GM23338 (cell line): ENCODE results near the gene SNX15.

Source experiments
- EZH2 ChIP-seq: fragments of 200-600 bp; sonication (generic); IDR thresholded peaks from one replicate; pipeline ENCODE4 v1.8.0; 2017; ENCODE audit warnings: antibody characterized with exemption, mild to moderate bottlenecking, low read depth; ENCODE audit not compliant: unreplicated experiment
- POLR2AphosphoS5 ChIP-seq: IDR thresholded peaks from 2 replicates; pipeline ENCODE4 v1.6.1; 2016; ENCODE audit warnings: antibody characterized with exemption, low read depth
- ZNF114 ChIP-seq: fragments of 250-450 bp; sonication (Bioruptor Pico); IDR thresholded peaks from 2 replicates; pipeline ENCODE4 v1.5.0; 2020; ENCODE audit warnings: mild to moderate bottlenecking, moderate library complexity
- TF ChIP-seq, protein P1 (sequence below), 2 experiments: fragments of 200-600 bp in 1 of 2; sonication (generic) in 1 of 2; conservative IDR thresholded peaks; 2 replicates each; pipeline versions ENCODE4 v1.5.1 to v1.6.1; 2016 to 2017; ENCODE audit warnings: antibody characterized with exemption in 2 of 2, low read depth in 2 of 2, mild to moderate bottlenecking in 2 of 2, moderate library complexity in 1 of 2
- TF ChIP-seq, protein P2 (sequence below): IDR thresholded peaks from 2 replicates; pipeline ENCODE4 v1.6.1; 2016; ENCODE audit warnings: antibody characterized with exemption

DNA sequence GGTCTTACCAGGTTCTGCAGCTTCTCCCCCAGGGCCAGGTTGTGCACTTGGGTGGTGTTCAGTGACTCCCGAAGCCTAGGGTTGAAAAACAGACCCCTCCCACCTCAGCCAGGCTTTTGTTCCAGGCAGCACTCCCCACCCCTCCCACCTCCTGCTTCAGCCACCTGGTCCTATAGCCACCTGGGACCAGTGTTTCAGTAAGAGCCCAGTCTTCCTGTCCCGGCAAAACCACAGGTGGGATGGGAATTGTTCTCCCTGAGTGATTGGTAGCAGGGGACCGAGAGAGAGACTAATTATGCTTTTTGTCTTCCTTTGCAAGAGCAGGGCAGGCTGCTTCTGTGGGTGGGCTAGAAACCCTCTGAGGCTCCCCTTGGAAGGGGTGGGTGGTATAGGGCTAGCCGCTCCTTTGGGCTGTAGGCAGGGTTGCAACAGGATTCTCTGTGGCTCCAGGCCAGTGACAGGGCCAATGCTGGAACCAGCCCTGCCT is 39.6 kb downstream of the SNX15 start:
- TF ChIP-seq ZNF114 (no peak), EZH2 (no peak), POLR2AphosphoS5 (peak; percentile 26; the same call in 1 of the 2 replicates)
- TF ChIP-seq, protein P1, sequence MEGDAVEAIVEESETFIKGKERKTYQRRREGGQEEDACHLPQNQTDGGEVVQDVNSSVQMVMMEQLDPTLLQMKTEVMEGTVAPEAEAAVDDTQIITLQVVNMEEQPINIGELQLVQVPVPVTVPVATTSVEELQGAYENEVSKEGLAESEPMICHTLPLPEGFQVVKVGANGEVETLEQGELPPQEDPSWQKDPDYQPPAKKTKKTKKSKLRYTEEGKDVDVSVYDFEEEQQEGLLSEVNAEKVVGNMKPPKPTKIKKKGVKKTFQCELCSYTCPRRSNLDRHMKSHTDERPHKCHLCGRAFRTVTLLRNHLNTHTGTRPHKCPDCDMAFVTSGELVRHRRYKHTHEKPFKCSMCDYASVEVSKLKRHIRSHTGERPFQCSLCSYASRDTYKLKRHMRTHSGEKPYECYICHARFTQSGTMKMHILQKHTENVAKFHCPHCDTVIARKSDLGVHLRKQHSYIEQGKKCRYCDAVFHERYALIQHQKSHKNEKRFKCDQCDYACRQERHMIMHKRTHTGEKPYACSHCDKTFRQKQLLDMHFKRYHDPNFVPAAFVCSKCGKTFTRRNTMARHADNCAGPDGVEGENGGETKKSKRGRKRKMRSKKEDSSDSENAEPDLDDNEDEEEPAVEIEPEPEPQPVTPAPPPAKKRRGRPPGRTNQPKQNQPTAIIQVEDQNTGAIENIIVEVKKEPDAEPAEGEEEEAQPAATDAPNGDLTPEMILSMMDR (conservative IDR thresholded peaks at IDR 0.05; ENCODE audit: low read depth in 2 of 2), result no peak
- TF ChIP-seq, protein P2, sequence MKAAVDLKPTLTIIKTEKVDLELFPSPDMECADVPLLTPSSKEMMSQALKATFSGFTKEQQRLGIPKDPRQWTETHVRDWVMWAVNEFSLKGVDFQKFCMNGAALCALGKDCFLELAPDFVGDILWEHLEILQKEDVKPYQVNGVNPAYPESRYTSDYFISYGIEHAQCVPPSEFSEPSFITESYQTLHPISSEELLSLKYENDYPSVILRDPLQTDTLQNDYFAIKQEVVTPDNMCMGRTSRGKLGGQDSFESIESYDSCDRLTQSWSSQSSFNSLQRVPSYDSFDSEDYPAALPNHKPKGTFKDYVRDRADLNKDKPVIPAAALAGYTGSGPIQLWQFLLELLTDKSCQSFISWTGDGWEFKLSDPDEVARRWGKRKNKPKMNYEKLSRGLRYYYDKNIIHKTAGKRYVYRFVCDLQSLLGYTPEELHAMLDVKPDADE, result no peak
